Neuron (in vitro differentiated cells): ENCODE results near the gene NUDCD3.

ENCODE experiments used
- H2AFZ ChIP-seq: one replicate; pipeline ENCODE4 v1.6.1; 2013; ENCODE audit warnings: low read depth, mild to moderate bottlenecking, inconsistent platforms, low read length, moderate library complexity
- H3K27me3 ChIP-seq: one replicate; pipeline ENCODE4 v1.6.1; 2013; ENCODE audit warnings: low read length; ENCODE audit not compliant: insufficient read depth
- H3K36me3 ChIP-seq: one replicate; pipeline ENCODE4 v1.6.1; 2013; ENCODE audit warnings: low read length; ENCODE audit not compliant: insufficient read depth
- H3K4me1 ChIP-seq: one replicate; pipeline ENCODE4 v1.6.1; 2013; ENCODE audit warnings: low read length; ENCODE audit not compliant: insufficient read depth
- H3K4me3 ChIP-seq: 2 replicates; pipeline ENCODE4 v1.5.1; 2013; ENCODE audit warnings: mild to moderate bottlenecking, low read length, moderate library complexity
- H3K9me3 ChIP-seq: one replicate; pipeline ENCODE4 v1.6.1; 2013; ENCODE audit warnings: low read length

NUDCD3 gene

DNA sequence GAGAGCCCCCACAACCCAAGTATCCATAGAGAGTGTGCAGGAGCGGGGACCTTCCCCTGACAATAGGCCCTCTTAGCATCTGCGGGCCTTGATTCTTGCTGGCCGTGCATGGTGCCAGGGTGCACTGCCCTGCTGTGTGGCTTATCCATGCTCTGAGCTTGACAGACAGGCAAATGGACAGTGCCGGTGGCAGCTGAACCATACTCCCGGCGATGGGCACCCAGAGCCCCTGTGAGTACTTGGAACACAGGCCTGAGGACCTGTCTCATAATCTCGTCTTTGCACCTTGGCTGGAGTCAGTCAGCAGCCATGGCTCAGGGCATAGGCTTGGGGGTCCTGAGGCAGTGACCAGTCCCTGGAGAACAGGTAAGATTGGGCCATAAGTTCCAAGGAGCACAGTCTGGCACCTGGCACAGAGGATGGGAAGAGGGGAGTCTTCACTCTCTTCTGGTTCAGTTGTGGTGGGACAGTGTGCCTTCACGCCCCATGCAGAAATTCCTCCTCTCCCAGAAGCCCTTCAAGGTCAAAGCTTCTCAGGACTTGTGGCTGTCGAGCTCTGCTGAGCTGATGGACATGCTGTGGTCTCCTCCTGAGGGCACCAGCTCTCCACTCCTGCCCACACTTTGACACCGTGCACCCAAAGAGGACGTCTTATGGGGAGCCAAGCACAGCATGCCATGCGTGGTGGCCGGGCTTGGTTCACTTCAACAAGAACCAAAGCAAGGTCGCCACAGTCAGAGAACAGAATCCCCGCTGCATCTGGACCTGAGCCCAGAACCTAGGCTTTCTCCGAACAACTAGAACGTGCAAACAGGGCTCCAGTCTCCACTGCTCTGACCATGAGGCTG is 105.6 kb downstream of the NUDCD3 start:
- H3K36me3 ChIP-seq = peaks cover 37% of the 10 kb centered on the region
- no peaks in the 10 kb centered on the region for H3K27me3 ChIP-seq
- H3K4me1 ChIP-seq = peaks cover 20% of the 10 kb centered on the region
- no peaks in the 10 kb centered on the region for H3K9me3 ChIP-seq
- H3K4me3 ChIP-seq = no peak overlapping the region
- H2AFZ ChIP-seq = no peak overlapping the region

DNA sequence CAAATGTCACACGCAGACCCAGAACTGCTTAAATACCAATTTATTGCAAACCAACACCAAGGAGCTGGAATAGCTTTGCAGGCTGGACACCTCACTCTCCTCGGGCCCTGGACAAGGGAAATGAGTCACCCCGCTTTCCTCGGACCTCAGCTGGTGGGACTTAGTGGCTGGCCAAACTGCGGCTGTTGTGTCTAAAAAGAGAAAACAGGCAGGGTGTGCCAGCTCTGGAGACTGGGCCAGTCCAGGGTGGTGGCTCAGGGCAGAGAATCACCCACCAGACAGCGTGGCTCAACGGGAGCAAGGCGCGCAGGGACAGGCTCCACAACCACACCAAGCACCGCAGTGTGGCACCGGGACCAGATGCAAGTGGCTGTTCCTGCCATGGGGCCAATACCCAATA is 106.9 kb downstream of the NUDCD3 start:
- Histone ChIP-seq H2AFZ (no peak overlapping the region), H3K36me3 (peaks cover 30% of the 10 kb centered on the region), H3K4me1 (peaks cover 20% of the 10 kb centered on the region), H3K4me3 (no peak overlapping the region), H3K9me3 (no peaks in the 10 kb centered on the region), H3K27me3 (no peaks in the 10 kb centered on the region)

DNA sequence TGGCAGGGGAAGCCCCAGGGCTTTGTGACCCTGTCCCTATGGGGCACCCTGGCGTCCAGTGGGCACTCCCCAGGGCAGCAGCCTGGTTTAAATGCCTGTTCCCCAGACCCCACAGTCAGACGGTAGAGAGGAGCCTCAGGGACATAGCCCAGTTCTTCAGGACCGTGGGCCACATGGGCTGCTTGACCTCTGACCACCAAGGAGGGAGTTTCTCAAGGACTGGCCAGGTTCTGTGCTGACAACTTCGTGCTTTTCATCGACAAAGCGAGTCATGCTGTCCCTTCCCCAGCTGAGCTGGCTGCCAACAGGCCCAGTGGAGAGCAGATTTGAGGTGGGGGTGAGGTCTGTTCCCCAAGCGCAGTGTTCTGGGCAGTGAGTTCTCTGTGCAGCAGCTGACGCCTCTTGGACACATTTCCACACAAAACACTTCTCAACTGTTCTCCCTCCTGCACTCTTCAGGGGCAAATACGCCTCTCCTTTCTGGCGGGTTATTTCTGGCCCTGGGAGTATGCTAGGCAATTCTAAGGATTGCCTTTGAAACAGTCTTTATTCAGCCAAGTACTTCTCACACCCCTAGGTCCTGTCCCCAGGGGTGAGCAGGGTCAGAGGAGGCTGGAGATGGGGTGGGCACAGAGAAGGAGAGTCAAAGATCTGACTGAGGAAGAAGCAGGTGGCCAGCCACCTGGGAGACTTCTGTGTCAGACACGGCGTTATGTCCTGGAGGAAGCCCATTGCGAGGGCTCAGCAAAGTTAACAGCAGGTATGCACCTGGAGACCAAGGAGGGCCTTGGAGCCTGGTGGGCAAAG is 107.8 kb downstream of the NUDCD3 start:
- Histone ChIP-seq H3K9me3 (no peaks in the 10 kb centered on the region), H3K36me3 (peaks cover 24% of the 10 kb centered on the region), H3K4me3 (no peak overlapping the region), H3K27me3 (no peaks in the 10 kb centered on the region), H3K4me1 (peaks cover 20% of the 10 kb centered on the region), H2AFZ (no peak overlapping the region)

DNA sequence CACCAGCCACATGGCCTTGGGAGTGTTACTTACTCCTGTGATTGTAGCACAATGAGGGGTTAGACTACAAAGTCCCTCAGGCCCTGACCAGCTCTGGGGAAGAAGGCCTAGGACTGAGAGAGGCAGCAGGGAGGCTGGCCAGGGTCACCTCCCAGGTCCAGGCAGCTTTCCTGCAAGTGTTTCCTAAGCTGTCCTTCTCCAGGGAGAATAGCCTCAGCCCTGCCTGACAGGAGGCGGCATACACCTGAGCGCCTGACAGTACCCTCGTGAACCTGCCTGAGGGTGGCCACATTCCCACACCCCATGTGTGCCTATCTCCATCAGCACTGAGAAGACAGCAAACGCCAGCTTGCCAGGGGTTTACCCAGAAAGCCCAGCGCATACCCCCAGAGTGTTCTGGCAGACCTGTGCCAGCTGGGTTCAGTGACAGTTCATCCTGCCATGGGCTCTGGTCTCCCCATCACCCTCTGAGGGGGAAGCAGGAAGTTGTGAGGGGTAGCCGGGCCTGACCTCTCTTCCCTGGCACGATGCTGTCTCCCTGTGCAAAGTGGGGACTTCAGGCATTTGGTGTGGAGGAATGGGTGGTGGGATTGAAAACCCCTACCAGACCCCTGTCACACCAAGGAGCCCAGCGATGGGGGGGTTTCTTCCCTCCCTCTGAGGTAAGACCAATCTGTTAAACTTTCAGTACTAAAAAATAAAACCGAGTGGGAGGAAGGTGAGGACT is 108.8 kb downstream of the NUDCD3 start:
- Histone ChIP-seq H3K4me3 (no peak overlapping the region), H2AFZ (no peak overlapping the region), H3K4me1 (peaks cover 20% of the 10 kb centered on the region), H3K9me3 (no peaks in the 10 kb centered on the region), H3K36me3 (peaks cover 20% of the 10 kb centered on the region), H3K27me3 (no peaks in the 10 kb centered on the region)

DNA sequence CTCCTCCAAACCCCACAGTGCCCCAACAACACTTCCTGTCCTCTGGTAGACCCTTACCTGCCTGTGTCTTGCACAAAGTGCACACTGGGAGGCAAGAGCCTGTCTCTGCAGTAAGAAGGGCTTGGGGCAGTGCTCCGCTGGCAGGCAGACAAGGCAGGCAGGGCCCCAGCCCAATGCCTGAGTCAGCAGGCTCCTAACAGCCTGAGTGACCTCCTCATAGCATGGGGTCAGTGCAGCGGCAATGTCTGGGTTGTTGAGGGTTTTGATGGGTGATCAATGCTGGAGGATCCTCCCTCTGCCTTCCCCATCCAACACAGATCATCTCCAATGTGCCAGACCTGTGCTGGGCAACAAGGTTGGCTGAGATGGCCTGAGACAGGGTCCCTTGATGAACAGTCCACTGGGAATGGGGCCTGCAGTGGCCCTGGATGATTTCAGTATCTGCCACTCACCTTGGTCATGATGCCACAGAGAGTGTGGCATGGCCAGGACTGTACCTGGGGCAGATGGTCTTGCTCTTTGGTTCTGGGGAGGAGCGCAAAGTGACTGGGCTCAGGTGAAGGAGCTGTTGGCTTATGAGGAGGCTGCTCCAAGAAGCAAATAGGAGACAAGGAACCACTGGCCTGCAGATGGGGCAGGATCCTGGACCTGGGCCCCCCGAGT is 109.5 kb downstream of the NUDCD3 start:
- Histone ChIP-seq H3K36me3 (peaks cover 16% of the 10 kb centered on the region), H2AFZ (no peak overlapping the region), H3K9me3 (no peaks in the 10 kb centered on the region), H3K27me3 (no peaks in the 10 kb centered on the region), H3K4me1 (peaks cover 13% of the 10 kb centered on the region), H3K4me3 (no peak overlapping the region)

DNA sequence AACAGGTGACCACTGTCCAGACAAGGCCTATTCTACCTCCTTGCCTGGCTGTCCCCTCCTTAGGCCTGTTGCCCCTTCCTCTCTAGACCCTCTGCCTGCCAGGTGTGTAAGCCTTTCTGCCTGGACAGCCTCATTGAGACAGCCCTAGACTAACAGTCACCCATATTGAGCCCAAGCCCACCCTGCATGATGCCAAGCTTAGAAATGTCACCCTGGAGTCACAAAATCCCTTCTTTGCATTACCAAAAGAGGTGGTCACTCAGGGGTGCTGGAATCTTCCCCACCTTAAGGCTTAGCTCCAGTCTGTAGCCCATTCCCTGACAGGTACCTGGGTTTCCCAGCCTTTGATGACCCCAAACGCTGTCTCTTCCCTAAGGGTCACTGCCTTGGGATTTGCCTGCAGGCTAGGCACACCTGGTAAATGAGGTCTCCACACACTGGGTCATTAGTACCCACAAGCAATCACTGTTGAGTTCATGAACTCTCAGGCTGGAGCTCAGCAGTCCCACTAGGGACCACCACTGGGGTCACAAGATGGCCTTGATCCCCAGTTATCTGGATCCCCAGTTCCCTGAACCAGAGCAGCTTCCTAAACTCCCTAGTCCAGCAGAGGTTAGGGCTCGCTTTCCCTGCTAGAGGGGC is 110.1 kb downstream of the NUDCD3 start:
- Histone ChIP-seq H3K36me3 (peaks cover 16% of the 10 kb centered on the region), H3K9me3 (no peaks in the 10 kb centered on the region), H3K27me3 (no peaks in the 10 kb centered on the region), H3K4me1 (peaks cover 7% of the 10 kb centered on the region), H2AFZ (no peak overlapping the region), H3K4me3 (no peak overlapping the region)

DNA sequence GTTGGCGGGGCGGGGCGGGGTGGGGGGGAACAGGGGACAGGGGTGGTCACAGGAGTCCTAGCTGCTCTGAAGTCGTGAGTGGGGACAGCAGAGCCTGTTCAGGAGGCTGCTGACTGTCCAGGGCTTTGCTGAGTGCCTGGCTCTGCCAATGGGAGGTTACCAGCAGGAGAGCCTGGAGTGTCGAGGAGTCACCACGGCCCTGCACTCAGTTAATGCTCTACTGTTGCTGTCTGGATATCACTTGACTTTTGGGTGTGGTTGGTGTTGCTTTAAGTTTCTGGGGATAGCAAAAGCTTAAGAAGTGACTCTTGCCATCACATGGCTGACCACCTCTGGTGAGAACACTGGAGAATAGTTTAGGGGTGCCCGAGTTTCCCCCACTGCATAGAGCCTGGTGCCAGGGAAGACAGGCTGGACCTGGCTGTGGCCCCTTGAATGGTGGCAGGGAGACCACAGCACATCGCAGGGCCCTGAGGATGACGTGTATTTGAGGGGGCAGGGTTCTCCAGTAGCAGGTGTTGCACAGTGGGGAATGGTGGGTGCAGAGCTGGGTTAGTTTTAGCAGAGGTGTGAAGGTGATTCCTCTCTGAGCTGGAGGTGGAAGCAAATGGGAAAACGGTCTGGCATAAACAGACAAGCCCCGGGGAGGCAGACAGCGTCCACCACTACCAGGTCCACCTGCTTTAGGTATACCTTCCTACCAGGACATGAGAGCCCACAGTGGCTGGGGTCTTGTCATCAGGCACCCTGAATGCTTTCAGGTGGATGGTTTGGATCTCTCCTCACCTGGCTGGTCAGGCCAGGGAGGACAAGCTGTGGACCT is 110.9 kb downstream of the NUDCD3 start:
- Histone ChIP-seq H2AFZ (no peak overlapping the region), H3K36me3 (peaks cover 14% of the 10 kb centered on the region), H3K27me3 (no peaks in the 10 kb centered on the region), H3K4me1 (no peaks in the 10 kb centered on the region), H3K4me3 (no peak overlapping the region), H3K9me3 (no peaks in the 10 kb centered on the region)

DNA sequence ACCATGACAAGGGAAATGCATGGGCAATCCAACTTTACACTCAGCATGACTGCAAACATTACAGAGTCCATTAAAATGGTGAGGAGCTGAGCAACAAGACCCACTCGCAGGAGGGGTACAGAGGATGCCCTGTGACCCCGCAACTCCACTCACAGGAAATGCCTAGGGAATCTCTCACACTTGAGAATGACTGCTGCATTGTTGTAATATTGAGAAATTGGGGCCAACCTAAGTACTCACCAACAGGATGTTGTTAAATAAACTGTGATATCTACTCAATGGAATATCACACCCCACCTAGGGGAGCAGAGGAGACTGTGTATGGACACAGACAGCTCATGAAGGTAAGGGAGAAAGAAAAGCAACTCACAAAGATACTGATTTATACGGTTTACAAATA is 111.7 kb downstream of the NUDCD3 start:
- H3K4me1 ChIP-seq = no peaks in the 10 kb centered on the region
- peaks cover 11% of the 10 kb centered on the region for H3K36me3 ChIP-seq
- H3K4me3 ChIP-seq = no peak overlapping the region
- no peaks in the 10 kb centered on the region for H3K9me3 ChIP-seq
- H2AFZ ChIP-seq = no peak overlapping the region
- no peaks in the 10 kb centered on the region for H3K27me3 ChIP-seq

DNA sequence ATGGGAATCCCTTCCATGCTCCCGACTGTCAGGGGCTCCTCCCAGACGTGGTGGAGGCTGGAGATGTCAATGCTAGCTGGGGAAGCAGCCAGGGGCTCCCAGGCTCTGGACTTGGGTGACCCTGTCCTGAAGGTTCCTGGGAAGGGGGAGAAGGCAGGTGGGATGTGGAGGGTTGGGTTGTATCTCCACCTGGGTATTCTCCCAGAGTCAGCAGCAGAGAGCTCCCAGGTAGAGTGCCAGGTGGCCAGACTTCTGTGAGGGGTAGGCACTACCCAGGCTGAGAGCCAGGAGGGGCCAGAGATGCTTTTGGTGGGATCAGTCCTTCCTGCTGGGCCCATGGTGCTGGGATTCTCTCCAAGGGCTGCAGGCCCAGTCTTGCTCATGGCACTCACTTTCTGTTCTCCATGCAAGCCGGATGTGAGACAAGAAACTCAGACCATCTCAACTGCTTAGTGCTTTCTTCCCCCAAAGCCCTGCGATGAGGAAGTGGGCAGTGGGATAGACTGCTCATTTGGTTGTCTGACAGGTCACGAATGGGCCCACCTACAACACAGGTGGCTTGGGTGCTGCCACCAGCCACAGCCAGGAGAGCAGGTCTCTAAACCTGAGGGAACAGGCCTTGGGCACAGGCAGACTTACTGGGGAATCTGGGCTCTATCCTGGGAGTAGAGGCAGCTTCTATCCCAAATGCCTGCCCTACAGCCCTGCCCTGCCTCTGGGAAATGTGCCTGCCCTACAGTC is 112.6 kb downstream of the NUDCD3 start:
- H3K27me3 ChIP-seq = no peaks in the 10 kb centered on the region

DNA sequence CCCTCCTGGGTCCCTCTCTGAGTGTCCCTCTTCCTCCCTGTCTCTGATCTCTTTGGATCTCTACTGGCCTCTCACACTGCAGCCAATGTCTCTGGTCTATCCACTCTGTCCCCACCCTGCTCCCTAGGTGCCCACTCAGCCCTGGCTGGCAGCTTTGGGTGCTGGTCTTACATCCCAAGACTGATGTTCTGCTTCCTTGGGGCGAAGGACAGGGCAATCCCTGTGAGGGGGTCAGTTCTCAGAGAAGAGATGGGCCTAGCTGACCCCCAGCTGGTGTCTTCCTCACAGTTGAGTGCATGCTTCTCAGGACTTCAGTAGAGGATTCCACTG is 113.4 kb downstream of the NUDCD3 start:
- Histone ChIP-seq H3K36me3 (no peaks in the 10 kb centered on the region), H2AFZ (no peak overlapping the region), H3K9me3 (no peaks in the 10 kb centered on the region), H3K27me3 (no peaks in the 10 kb centered on the region), H3K4me1 (no peaks in the 10 kb centered on the region), H3K4me3 (no peak overlapping the region)

More for the DNA sequence above, 112.6 kb downstream of the NUDCD3 start:
- H3K9me3 ChIP-seq = no peaks in the 10 kb centered on the region
- H3K4me3 ChIP-seq = no peak overlapping the region
- no peaks in the 10 kb centered on the region for H3K4me1 ChIP-seq
- no peak overlapping the region for H2AFZ ChIP-seq
- peaks cover 5% of the 10 kb centered on the region for H3K36me3 ChIP-seq

DNA sequence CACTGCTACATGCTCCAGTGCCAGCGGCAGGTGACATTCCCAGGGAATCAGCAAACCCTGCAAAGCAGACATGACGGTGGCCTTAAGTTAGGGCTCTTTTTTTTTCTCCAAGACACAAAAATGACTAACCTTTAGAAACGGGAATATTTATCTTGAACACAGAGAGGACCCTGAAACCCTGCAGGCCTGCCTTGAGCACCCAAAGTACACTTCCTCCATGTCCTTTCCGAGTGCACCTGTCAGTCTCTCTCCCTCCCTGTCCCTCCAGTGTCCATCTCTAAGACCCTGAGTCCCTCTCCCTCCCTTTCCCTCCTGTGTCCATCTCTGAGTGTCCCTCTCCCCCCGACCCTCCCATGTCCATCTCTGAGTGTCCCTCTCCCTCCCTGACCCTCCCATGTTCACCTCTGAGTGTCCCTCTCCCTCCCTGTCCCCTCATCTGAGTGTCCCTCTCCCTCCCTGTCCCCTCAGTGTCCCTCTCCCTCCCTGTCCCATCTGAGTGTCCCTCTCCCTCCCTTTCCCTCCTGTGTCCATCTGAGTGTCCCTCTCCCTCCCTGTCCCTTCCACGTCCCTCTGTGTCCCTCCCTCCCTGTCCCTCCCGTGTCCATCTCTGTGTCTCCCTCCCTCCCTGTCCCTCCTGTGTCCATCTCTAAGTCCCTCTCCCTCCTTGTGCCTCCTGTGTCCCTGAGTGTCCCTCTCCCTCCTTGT is 113.9 kb downstream of the NUDCD3 start:
- H3K36me3 ChIP-seq = no peaks in the 10 kb centered on the region
- H3K4me3 ChIP-seq = no peak overlapping the region
- no peaks in the 10 kb centered on the region for H3K9me3 ChIP-seq
- no peak overlapping the region for H2AFZ ChIP-seq
- no peaks in the 10 kb centered on the region for H3K27me3 ChIP-seq
- H3K4me1 ChIP-seq = no peaks in the 10 kb centered on the region
